ENCODE results near the gene HLA-E. TPM values are rescaled to one million over a fixed set of nuclear protein-coding genes. Genes with fewer than 3 reads are reported as not detected.

The HLA-E gene
- 359 TPM for polyA plus RNA-seq (2012; ENCODE audit: low read depth, missing spikeins)

- FAIRE-seq (peak; percentile 90), DNase-seq (ENCODE audit: insufficient read length, low spot score) (peak; percentile 74)
- peak; percentile 94; the same call in 1 of the 2 replicates for TF ChIP-seq TAF1 (IDR thresholded peaks at IDR 0.05; ENCODE audit: low read depth, low read length)
- TF ChIP-seq POU2F2 (IDR thresholded peaks at IDR 0.05; ENCODE audit: low read depth, low read length), result peak; percentile 93
- TF ChIP-seq SPI1 (IDR thresholded peaks at IDR 0.05; ENCODE audit: low read depth, low read length), result peak; percentile 63
- no peak for TF ChIP-seq PAX5 (IDR thresholded peaks at IDR 0.05; ENCODE audit: insufficient read depth, low read length, severe bottlenecking)
- TF ChIP-seq POLR2AphosphoS5 (IDR thresholded peaks at IDR 0.05; ENCODE audit: low read depth, low read length), result peak; percentile 99
- TF ChIP-seq POLR2A (IDR thresholded peaks at IDR 0.05; ENCODE audit: low read depth, low read length), result peak; percentile 100
Measured at GRCh38 chr6:30489081-30490025, at the start of gene HLA-E. Gene HLA-E, plus strand, starts transcription at chr6:30489509. Its CDS starts 23 bp downstream, at chr6:30489532.

DNA sequence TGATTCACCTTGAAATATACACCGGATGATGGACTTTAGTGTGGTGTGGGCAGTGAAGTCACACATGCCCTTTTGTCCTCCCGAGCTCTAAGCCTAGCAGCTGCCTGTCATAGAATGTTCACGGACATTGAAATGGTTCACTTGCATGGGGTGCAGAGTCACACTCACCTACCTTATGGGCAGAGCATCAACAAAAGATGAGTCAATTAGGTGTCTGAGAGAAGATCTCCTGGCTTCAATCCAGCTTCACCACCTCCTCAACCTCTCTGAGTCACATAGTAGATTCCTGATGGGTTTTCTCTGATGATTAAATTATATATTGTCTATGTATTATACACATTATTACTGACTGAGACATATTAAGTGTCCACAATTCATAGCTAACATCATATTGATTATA lies 48.1 kb upstream of the HLA-E start:
- no peak for TF ChIP-seq POU2F2 (IDR thresholded peaks at IDR 0.05; ENCODE audit: low read depth, low read length)
- TF ChIP-seq PAX5 (IDR thresholded peaks at IDR 0.05; ENCODE audit: insufficient read depth, low read length, severe bottlenecking), result no peak
- no peak for TF ChIP-seq TAF1 (IDR thresholded peaks at IDR 0.05; ENCODE audit: low read depth, low read length)
- TF ChIP-seq POLR2A (IDR thresholded peaks at IDR 0.05; ENCODE audit: low read depth, low read length), result no peak
- no peak for TF ChIP-seq POLR2AphosphoS5 (IDR thresholded peaks at IDR 0.05; ENCODE audit: low read depth, low read length)
- TF ChIP-seq SPI1 (IDR thresholded peaks at IDR 0.05; ENCODE audit: low read depth, low read length), result no peak
- FAIRE-seq (no peak), DNase-seq (ENCODE audit: insufficient read length, low spot score) (no peak)

DNA sequence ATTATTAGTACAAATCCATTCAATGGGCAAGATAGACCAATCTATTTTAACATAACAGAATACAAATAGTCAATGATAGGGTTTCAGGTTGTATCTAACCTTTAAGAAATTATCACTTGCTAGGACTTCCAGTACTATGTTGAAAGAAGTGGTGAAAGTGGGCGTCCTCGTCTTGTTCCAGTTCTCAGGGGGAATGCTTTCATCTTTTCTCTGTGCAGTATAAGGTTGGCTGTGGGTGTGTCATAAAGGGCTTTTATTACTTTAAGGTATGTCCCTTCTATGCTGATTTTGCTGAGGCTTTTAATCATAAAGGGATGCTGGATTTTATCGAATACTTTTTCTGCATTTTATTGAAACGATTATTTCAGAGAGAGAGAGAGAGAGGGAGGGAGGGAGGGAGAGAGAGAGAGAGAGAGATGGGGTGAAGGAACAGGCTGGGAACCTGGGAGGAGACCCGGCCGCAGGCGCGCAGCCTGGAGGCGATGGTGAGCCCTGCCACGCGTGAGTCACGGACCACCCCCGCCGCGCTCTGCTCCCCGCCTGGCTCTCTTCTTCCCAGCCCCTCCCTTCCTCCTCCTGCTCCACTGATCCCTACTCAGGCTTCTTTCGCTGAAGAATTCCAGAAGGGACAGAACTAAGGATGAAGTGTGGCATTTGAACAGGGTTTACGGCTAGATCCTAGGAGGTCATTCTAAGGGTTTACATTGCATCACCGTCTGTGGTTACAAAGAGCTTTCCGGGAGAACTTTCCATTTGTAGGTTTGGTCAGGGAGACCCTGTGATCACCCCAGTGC lies 45.5 kb upstream of the HLA-E start:
- no peak for TF ChIP-seq PAX5 (IDR thresholded peaks at IDR 0.05; ENCODE audit: insufficient read depth, low read length, severe bottlenecking)
- TF ChIP-seq POU2F2 (IDR thresholded peaks at IDR 0.05; ENCODE audit: low read depth, low read length), result no peak
- no peak for TF ChIP-seq POLR2AphosphoS5 (IDR thresholded peaks at IDR 0.05; ENCODE audit: low read depth, low read length)
- TF ChIP-seq TAF1 (IDR thresholded peaks at IDR 0.05; ENCODE audit: low read depth, low read length), result no peak
- no peak for TF ChIP-seq SPI1 (IDR thresholded peaks at IDR 0.05; ENCODE audit: low read depth, low read length)
- TF ChIP-seq POLR2A (IDR thresholded peaks at IDR 0.05; ENCODE audit: low read depth, low read length), result no peak
- DNase-seq (ENCODE audit: insufficient read length, low spot score) (no peak), FAIRE-seq (no peak)

DNA sequence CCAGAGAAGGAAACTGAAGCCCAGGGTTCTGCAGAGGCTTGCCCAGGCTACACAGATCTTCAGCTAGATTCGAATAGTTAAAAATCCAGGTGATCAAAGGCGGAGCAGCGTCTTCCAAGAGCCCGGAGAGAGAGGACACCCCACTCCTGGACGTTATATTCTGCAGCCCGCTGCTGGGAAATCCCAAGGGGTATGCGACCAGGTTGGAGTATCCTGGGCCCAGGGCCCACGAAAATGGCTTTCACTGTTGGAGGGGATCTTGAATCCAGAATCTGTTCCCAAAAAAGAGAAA lies 44.9 kb upstream of the HLA-E start:
- DNase-seq (ENCODE audit: insufficient read length, low spot score) (no peak), FAIRE-seq (no peak)
- TF ChIP-seq POU2F2 (IDR thresholded peaks at IDR 0.05; ENCODE audit: low read depth, low read length) (no peak), POLR2A (IDR thresholded peaks at IDR 0.05; ENCODE audit: low read depth, low read length) (no peak), TAF1 (IDR thresholded peaks at IDR 0.05; ENCODE audit: low read depth, low read length) (no peak), PAX5 (IDR thresholded peaks at IDR 0.05; ENCODE audit: insufficient read depth, low read length, severe bottlenecking) (no peak), POLR2AphosphoS5 (IDR thresholded peaks at IDR 0.05; ENCODE audit: low read depth, low read length) (no peak), SPI1 (IDR thresholded peaks at IDR 0.05; ENCODE audit: low read depth, low read length) (no peak)

DNA sequence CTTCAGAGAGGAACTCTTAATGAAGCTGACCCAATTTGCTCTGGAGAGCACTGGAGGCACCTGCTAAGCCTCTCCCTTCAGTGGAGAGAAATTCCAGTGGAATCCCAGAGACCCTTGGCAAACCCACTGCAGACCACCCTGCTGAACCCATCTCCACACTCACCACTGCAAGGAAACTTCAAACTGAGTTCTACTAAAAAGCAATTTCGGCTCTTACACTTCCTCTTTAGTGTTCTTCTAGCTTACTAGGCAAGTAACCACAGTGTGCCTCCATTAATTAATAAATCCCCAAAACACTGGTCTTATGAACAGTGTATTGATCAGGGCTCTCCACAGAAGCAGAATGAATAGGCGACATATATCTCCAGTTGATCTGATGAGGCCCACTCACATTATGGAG lies 43.0 kb upstream of the HLA-E start:
- DNase-seq (ENCODE audit: insufficient read length, low spot score), result no peak
- no peak for FAIRE-seq
- TF ChIP-seq SPI1 (IDR thresholded peaks at IDR 0.05; ENCODE audit: low read depth, low read length), result peak; percentile 55; the same call in 1 of the 2 replicates
- TF ChIP-seq POLR2A (IDR thresholded peaks at IDR 0.05; ENCODE audit: low read depth, low read length), result no peak

- DNase-seq (ENCODE audit: insufficient read length, low spot score) (no peak), FAIRE-seq (no peak)
- no peak for TF ChIP-seq SPI1 (IDR thresholded peaks at IDR 0.05; ENCODE audit: low read depth, low read length)
- no peak for TF ChIP-seq TAF1 (IDR thresholded peaks at IDR 0.05; ENCODE audit: low read depth, low read length)
- TF ChIP-seq POLR2A (IDR thresholded peaks at IDR 0.05; ENCODE audit: low read depth, low read length), result no peak
- no peak for TF ChIP-seq POLR2AphosphoS5 (IDR thresholded peaks at IDR 0.05; ENCODE audit: low read depth, low read length)
- no peak for TF ChIP-seq PAX5 (IDR thresholded peaks at IDR 0.05; ENCODE audit: insufficient read depth, low read length, severe bottlenecking)
- no peak for TF ChIP-seq POU2F2 (IDR thresholded peaks at IDR 0.05; ENCODE audit: low read depth, low read length)
Measured at GRCh38 chr6:30447237-30447636, 42.1 kb upstream of the HLA-E start.

- FAIRE-seq, result no peak
- TF ChIP-seq TAF1 (IDR thresholded peaks at IDR 0.05; ENCODE audit: low read depth, low read length) (no peak), POLR2A (IDR thresholded peaks at IDR 0.05; ENCODE audit: low read depth, low read length) (no peak), POU2F2 (IDR thresholded peaks at IDR 0.05; ENCODE audit: low read depth, low read length) (no peak), PAX5 (IDR thresholded peaks at IDR 0.05; ENCODE audit: insufficient read depth, low read length, severe bottlenecking) (no peak), SPI1 (IDR thresholded peaks at IDR 0.05; ENCODE audit: low read depth, low read length) (no peak), POLR2AphosphoS5 (IDR thresholded peaks at IDR 0.05; ENCODE audit: low read depth, low read length) (no peak)
- no peak for DNase-seq (ENCODE audit: insufficient read length, low spot score)
Measured at GRCh38 chr6:30450548-30450908, 38.8 kb upstream of the HLA-E start.

GRCh38 chr6:30450909-30451841 lies 38.1 kb upstream of the HLA-E start:
- DNase-seq (ENCODE audit: insufficient read length, low spot score), result peak; percentile 47
- TF ChIP-seq SPI1 (IDR thresholded peaks at IDR 0.05; ENCODE audit: low read depth, low read length) (0 out of 2 replicates have a peak, but pooled peaks have one; percentile 36), POU2F2 (IDR thresholded peaks at IDR 0.05; ENCODE audit: low read depth, low read length) (no peak)
- peak; percentile 82 for FAIRE-seq
